Mesendoderm (in vitro differentiated cells): ENCODE measurements around the gene FASTK.
A peak's percentile ranks its signal among the peaks of the same experiment; 100 is the strongest.

Source experiments
- DNase-seq: peaks from one replicate; pipeline ENCODE4 v3.0.0; 2013
- H2AK5ac ChIP-seq: 2 replicates; pipeline ENCODE4 v1.6.1; 2013; ENCODE audit warnings: low read length, inconsistent platforms
- H2BK120ac ChIP-seq: 2 replicates; pipeline ENCODE4 v1.6.1; 2013; ENCODE audit warnings: low read depth, mild to moderate bottlenecking, low read length, moderate library complexity, mixed read lengths
- H2BK15ac ChIP-seq: replicated peaks from 2 replicates; pipeline ENCODE4 v1.6.1; 2013; ENCODE audit warnings: low read depth, mild to moderate bottlenecking, moderate library complexity
- H2BK5ac ChIP-seq: 2 replicates; pipeline ENCODE4 v1.6.1; 2013; ENCODE audit warnings: low read length, inconsistent platforms
- H3K18ac ChIP-seq: 2 replicates; pipeline ENCODE4 v1.6.1; 2013; ENCODE audit warnings: mild to moderate bottlenecking, low read length, mixed read lengths
- H3K23ac ChIP-seq: one replicate; pipeline ENCODE4 v1.6.1; 2013; ENCODE audit warnings: low read length
- H3K27ac ChIP-seq: 2 replicates; pipeline ENCODE4 v1.5.1; 2013; ENCODE audit warnings: low read depth, mild to moderate bottlenecking, inconsistent platforms, low read length, moderate library complexity
- H3K27me3 ChIP-seq: 2 replicates; pipeline ENCODE4 v1.6.1; 2013; ENCODE audit warnings: low read length, control low read depth, mild to moderate bottlenecking, inconsistent platforms; ENCODE audit not compliant: insufficient read depth, poor library complexity
- H3K36me3 ChIP-seq: 2 replicates; pipeline ENCODE4 v1.6.1; 2013; ENCODE audit warnings: low read length, inconsistent platforms; ENCODE audit not compliant: control insufficient read depth, insufficient read depth
- H3K4ac ChIP-seq: one replicate; pipeline ENCODE4 v1.6.1; 2013; ENCODE audit warnings: low read depth, mild to moderate bottlenecking, low read length, moderate library complexity
- H3K4me1 ChIP-seq: 2 replicates; pipeline ENCODE4 v1.6.1; 2013; ENCODE audit warnings: low read depth, low read length, inconsistent platforms; ENCODE audit not compliant: control insufficient read depth
- H3K4me2 ChIP-seq: 2 replicates; pipeline ENCODE4 v1.6.1; 2013; ENCODE audit warnings: low read length
- H3K4me3 ChIP-seq: 2 replicates; pipeline ENCODE4 v1.5.1; 2013; ENCODE audit warnings: mild to moderate bottlenecking, low read length
- H3K56ac ChIP-seq: one replicate; pipeline ENCODE4 v1.6.1; 2013; ENCODE audit warnings: low read length
- H3K79me1 ChIP-seq: 2 replicates; pipeline ENCODE4 v1.6.1; 2013; ENCODE audit warnings: low read length, inconsistent platforms
- H3K79me2 ChIP-seq: 2 replicates; pipeline ENCODE4 v1.6.1; 2013; ENCODE audit warnings: mild to moderate bottlenecking, low read length; ENCODE audit not compliant: control insufficient read depth, insufficient read depth
- H3K9ac ChIP-seq: 2 replicates; pipeline ENCODE4 v1.6.1; 2013; ENCODE audit warnings: low read length, inconsistent platforms
- H4K5ac ChIP-seq: one replicate; pipeline ENCODE4 v1.6.1; 2013; ENCODE audit warnings: low read length
- H4K8ac ChIP-seq: one replicate; pipeline ENCODE4 v1.6.1; 2013; ENCODE audit warnings: low read depth, mild to moderate bottlenecking, control low read depth, low read length, moderate library complexity
- WGBS: extraction: QIAGEN DNeasy Blood & Tissue Kit; methylation state at CpG from one replicate; pipeline ENCODE4 v1.1.7; 2013; ENCODE audit warnings: low lambda C conversion rate, missing lambda C conversion rate; ENCODE audit not compliant: insufficient coverage; ENCODE audit errors: extremely low coverage; 5-methylcytosine and 5-hydroxymethylcytosine counted together

The FASTK gene

GRCh38 chr7:151116603-151117440, 36.2 kb upstream of the FASTK start:
- Histone ChIP-seq H2BK15ac (no peak overlapping the region), H2BK5ac (no peak overlapping the region), H3K36me3 (peaks cover 4% of the 10 kb centered on the region), H3K9ac (no peak overlapping the region), H3K56ac (peak overlapping the region; percentile 62), H3K23ac (no peak overlapping the region), H4K5ac (no peak overlapping the region), H3K4me1 (peaks cover 11% of the 10 kb centered on the region), H3K4ac (no peak overlapping the region), H2BK120ac (no peak overlapping the region), H3K27ac (no peak overlapping the region), H2AK5ac (no peak overlapping the region), H3K4me2 (no peak overlapping the region), H3K27me3 (no peaks in the 10 kb centered on the region), H3K79me2 (no peaks in the 10 kb centered on the region), H3K18ac (no peak overlapping the region), H3K79me1 (peaks cover 9% of the 10 kb centered on the region), H3K4me3 (no peak overlapping the region), H4K8ac (no peak overlapping the region)
- WGBS = no CpG with 5 or more reads among the region's 27 CpGs
- DNase-seq = no peak

DNA sequence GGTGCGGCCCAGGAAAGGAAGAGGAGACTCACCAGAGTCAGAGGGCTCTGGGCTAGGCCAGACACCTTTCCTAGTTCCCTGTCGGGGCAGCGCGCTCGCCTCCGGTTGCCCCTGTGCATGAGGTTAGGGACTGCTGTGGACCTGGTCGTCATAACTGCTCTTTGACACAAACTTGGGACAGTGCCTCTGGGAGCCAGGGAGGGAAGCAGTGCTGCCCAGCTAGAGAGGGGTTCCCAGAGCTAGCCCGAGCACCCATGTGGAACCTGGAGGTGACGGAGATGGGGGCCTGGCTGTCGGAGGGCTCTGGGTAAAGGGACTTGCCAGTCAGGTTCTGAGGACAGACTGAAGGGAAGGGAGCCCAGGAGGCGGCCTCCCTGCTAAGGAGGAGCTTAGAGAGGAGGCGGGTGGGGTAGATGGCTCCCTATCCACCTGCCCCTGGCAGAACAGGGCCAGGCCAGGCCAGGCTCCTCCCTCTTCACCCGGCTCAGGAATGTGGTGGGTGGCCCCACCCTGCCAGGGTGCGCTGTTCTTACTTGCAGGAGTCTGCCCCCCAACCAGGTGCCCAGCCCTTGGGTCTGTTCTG, 35.3 kb upstream of the FASTK start:
- no CpG with 5 or more reads among the region's 14 CpGs for WGBS

GRCh38 chr7:151115121-151115835, 34.7 kb upstream of the FASTK start:
- WGBS = no CpG with 5 or more reads among the region's 114 CpGs
- peak overlapping the region; percentile 42 for H3K18ac ChIP-seq
- H4K8ac ChIP-seq = no peak overlapping the region
- peak overlapping the region; percentile 74 for H3K9ac ChIP-seq
- peak overlapping the region; percentile 22 for H3K4ac ChIP-seq
- no peak overlapping the region for H2BK5ac ChIP-seq
- peak; percentile 48 for DNase-seq
- peaks cover 2% of the 10 kb centered on the region for H3K36me3 ChIP-seq
- no peak overlapping the region for H2BK15ac ChIP-seq
- H4K5ac ChIP-seq = no peak overlapping the region
- H3K23ac ChIP-seq = no peak overlapping the region
- peaks cover 9% of the 10 kb centered on the region for H3K79me1 ChIP-seq
- H3K56ac ChIP-seq = peak overlapping the region; percentile 85
- no peak overlapping the region for H2AK5ac ChIP-seq
- peak overlapping the region; percentile 92 for H3K27ac ChIP-seq
- H3K4me3 ChIP-seq = peak overlapping the region; percentile 13
- H3K79me2 ChIP-seq = no peaks in the 10 kb centered on the region
- H3K4me1 ChIP-seq = peaks cover 11% of the 10 kb centered on the region
- H3K27me3 ChIP-seq = no peaks in the 10 kb centered on the region
- no peak overlapping the region for H2BK120ac ChIP-seq
- H3K4me2 ChIP-seq = peak overlapping the region; percentile 62

More for the DNA sequence above, 35.3 kb upstream of the FASTK start:
- H4K5ac ChIP-seq = no peak overlapping the region
- peaks cover 11% of the 10 kb centered on the region for H3K4me1 ChIP-seq
- no peak overlapping the region for H2BK15ac ChIP-seq
- no peak overlapping the region for H2BK120ac ChIP-seq
- DNase-seq = peak; percentile 61
- H2BK5ac ChIP-seq = no peak overlapping the region
- H3K9ac ChIP-seq = peak overlapping the region; percentile 74
- H3K27me3 ChIP-seq = no peaks in the 10 kb centered on the region
- H3K79me1 ChIP-seq = peaks cover 9% of the 10 kb centered on the region
- H4K8ac ChIP-seq = no peak overlapping the region
- no peak overlapping the region for H3K4me3 ChIP-seq
- H2AK5ac ChIP-seq = no peak overlapping the region
- peak overlapping the region; percentile 41 for H3K4me2 ChIP-seq
- no peak overlapping the region for H3K4ac ChIP-seq
- no peak overlapping the region for H3K18ac ChIP-seq
- no peak overlapping the region for H3K27ac ChIP-seq
- H3K79me2 ChIP-seq = no peaks in the 10 kb centered on the region
- peaks cover 3% of the 10 kb centered on the region for H3K36me3 ChIP-seq
- peak overlapping the region; percentile 85 for H3K56ac ChIP-seq
- peak overlapping the region; percentile 100 for H3K23ac ChIP-seq

DNA sequence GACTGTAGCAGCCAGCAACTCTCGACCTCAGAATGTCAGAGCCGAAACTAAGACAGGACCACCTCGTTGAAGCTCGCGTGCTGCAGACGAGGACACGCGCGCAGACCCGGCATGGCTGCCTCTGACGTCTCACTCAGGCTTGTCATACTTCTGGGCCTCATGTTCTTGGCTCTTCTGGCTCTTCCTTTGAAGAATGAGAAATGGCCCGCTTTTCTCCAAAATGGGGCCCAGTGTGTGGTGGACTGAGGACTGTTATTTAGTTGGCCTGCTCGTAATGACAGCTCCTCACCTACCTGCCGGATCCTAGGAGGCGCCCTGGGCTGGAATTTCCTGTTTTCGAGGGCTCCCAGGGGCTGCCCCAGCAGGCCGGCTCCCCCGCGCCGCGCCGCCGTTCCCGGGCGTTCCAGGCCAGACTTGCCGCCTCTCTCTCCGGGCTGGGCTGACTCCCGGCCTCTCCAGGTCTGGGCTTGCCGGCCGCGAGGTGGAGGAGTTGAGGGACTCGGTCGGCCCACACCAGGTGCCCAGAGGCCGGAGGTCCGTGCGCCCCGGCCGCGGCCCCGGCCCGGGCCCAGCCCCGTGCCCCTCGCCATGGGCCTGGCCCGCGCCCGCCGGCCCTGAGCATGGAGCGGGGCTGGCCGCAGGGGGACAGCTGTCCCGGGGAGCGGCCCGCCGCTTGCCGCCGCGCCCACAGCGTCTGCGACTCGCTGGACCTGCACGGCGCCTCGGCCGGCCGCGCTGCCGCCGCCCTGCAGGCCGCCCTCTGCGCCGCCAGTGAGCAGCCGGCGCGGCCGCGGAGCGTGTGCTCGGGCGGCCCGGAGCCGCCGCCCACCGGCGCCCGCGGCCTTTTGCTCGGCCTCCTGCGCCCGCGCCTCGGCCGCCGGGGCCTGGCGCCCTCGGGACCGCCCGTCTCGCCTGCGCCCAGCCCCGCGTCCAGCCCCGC, 33.8 kb upstream of the FASTK start:
- Histone ChIP-seq H3K27ac (peak overlapping the region; percentile 92), H3K4me3 (no peak overlapping the region), H3K79me2 (no peaks in the 10 kb centered on the region), H3K36me3 (peaks cover 2% of the 10 kb centered on the region), H3K4ac (peak overlapping the region; percentile 22), H3K56ac (peak overlapping the region; percentile 85), H3K79me1 (peaks cover 10% of the 10 kb centered on the region), H3K9ac (peak overlapping the region; percentile 74), H3K4me2 (peak overlapping the region; percentile 62), H4K8ac (no peak overlapping the region), H3K27me3 (no peaks in the 10 kb centered on the region), H2BK120ac (no peak overlapping the region), H4K5ac (no peak overlapping the region), H2BK5ac (no peak overlapping the region), H2BK15ac (no peak overlapping the region), H3K4me1 (peaks cover 11% of the 10 kb centered on the region), H3K23ac (peak overlapping the region; percentile 100), H3K18ac (peak overlapping the region; percentile 42), H2AK5ac (no peak overlapping the region)
- no CpG with 5 or more reads among the region's 101 CpGs for WGBS
- DNase-seq = peak; percentile 76
